H9 (cell line): ENCODE data around the gene COL4A1. TPM values are rescaled to one million over a fixed set of nuclear protein-coding genes. Genes with fewer than 3 reads are reported as not detected.

Source experiments
- DNase-seq: peaks from one replicate; pipeline ENCODE4 v3.0.0-alpha.2; 2017
- H2AFZ ChIP-seq: one replicate; pipeline ENCODE4 v1.6.1; 2013; ENCODE audit warnings: mild to moderate bottlenecking, low read length, control low read depth, moderate library complexity
- H2AK5ac ChIP-seq: 2 replicates; pipeline ENCODE4 v1.6.1; 2013; ENCODE audit warnings: low read length, control low read depth, mixed read lengths; ENCODE audit not compliant: insufficient read length
- H2BK120ac ChIP-seq: one replicate; pipeline ENCODE4 v1.6.1; 2013; ENCODE audit warnings: low read depth, mild to moderate bottlenecking, low read length, control low read depth, inconsistent platforms; ENCODE audit not compliant: poor library complexity, severe bottlenecking
- H2BK12ac ChIP-seq: 2 replicates; pipeline ENCODE4 v1.6.1; 2013; ENCODE audit warnings: low read length, control low read depth, mixed read lengths, low read depth; ENCODE audit not compliant: insufficient read length
- H2BK15ac ChIP-seq: 2 replicates; pipeline ENCODE4 v1.6.1; 2013; ENCODE audit warnings: low read depth, low read length, control low read depth
- H2BK20ac ChIP-seq: one replicate; pipeline ENCODE4 v1.6.1; 2013; ENCODE audit warnings: low read depth, mild to moderate bottlenecking, low read length, control low read depth, inconsistent platforms; ENCODE audit not compliant: poor library complexity, severe bottlenecking
- H2BK5ac ChIP-seq: 2 replicates; pipeline ENCODE4 v1.6.1; 2013; ENCODE audit warnings: low read length, control low read depth, mixed read lengths; ENCODE audit not compliant: insufficient read length
- H3K14ac ChIP-seq: 2 replicates; pipeline ENCODE4 v1.6.1; 2013; ENCODE audit warnings: low read length, control low read depth; ENCODE audit not compliant: insufficient read depth
- H3K18ac ChIP-seq: 2 replicates; pipeline ENCODE4 v1.6.1; 2013; ENCODE audit warnings: low read depth, mild to moderate bottlenecking, mixed read lengths, low read length, control low read depth; ENCODE audit not compliant: insufficient read length
- H3K23ac ChIP-seq: 2 replicates; pipeline ENCODE4 v1.6.1; 2013; ENCODE audit warnings: low read length, control low read depth, mixed read lengths, low read depth; ENCODE audit not compliant: insufficient read length
- H3K23me2 ChIP-seq: 2 replicates; pipeline ENCODE4 v1.6.1; 2013; ENCODE audit warnings: low read depth, mild to moderate bottlenecking, mixed read lengths, low read length, control low read depth; ENCODE audit not compliant: insufficient read length, poor library complexity, severe bottlenecking
- H3K27ac ChIP-seq: 2 replicates; pipeline ENCODE4 v1.5.1; 2013; ENCODE audit warnings: low read length, control low read depth, mixed read lengths, low read depth; ENCODE audit not compliant: insufficient read length
- H3K27me3 ChIP-seq: 2 replicates; pipeline ENCODE4 v1.6.1; 2013; ENCODE audit warnings: low read length, control low read depth, inconsistent platforms; ENCODE audit not compliant: insufficient read depth
- H3K4ac ChIP-seq: 2 replicates; pipeline ENCODE4 v1.6.1; 2013; ENCODE audit warnings: low read depth, mild to moderate bottlenecking, control low read depth, inconsistent platforms, low read length, moderate library complexity
- H3K4me1 ChIP-seq: 2 replicates; pipeline ENCODE4 v1.6.1; 2013; ENCODE audit warnings: low read length, control low read depth, inconsistent platforms; ENCODE audit not compliant: insufficient read depth
- H3K4me2 ChIP-seq: 2 replicates; pipeline ENCODE4 v1.6.1; 2013; ENCODE audit warnings: low read length, control low read depth, mixed read lengths; ENCODE audit not compliant: insufficient read length, insufficient read depth
- H3K56ac ChIP-seq: 2 replicates; pipeline ENCODE4 v1.6.1; 2013; ENCODE audit warnings: low read depth, mild to moderate bottlenecking, mixed read lengths, low read length, control low read depth; ENCODE audit not compliant: insufficient read length
- H3K79me1 ChIP-seq: 2 replicates; pipeline ENCODE4 v1.6.1; 2013; ENCODE audit warnings: low read depth, mild to moderate bottlenecking, moderate library complexity, low read length, control low read depth, inconsistent platforms; ENCODE audit not compliant: insufficient read depth, poor library complexity, severe bottlenecking
- H3K79me2 ChIP-seq: 2 replicates; pipeline ENCODE4 v1.6.1; 2013; ENCODE audit warnings: low read length, control low read depth, inconsistent platforms; ENCODE audit not compliant: insufficient read depth
- H3K9ac ChIP-seq: 2 replicates; pipeline ENCODE4 v1.6.1; 2013; ENCODE audit warnings: low read length, control low read depth, mixed read lengths; ENCODE audit not compliant: insufficient read length; ENCODE audit errors: extremely low read depth
- H3K9me3 ChIP-seq: one replicate; pipeline ENCODE4 v1.6.1; 2013; ENCODE audit warnings: low read depth, low read length, inconsistent platforms; ENCODE audit not compliant: control insufficient read depth
- H3T11ph ChIP-seq: one replicate; pipeline ENCODE4 v1.6.1; 2013; ENCODE audit warnings: mild to moderate bottlenecking, low read length, control low read depth, inconsistent platforms
- H4K20me1 ChIP-seq: one replicate; pipeline ENCODE4 v1.6.1; 2013; ENCODE audit not compliant: control insufficient read depth, insufficient read length, insufficient read depth
- H4K5ac ChIP-seq: 2 replicates; pipeline ENCODE4 v1.6.1; 2013; ENCODE audit warnings: low read depth, mild to moderate bottlenecking, mixed read lengths, low read length, control low read depth; ENCODE audit not compliant: insufficient read length
- H4K8ac ChIP-seq: replicated peaks from 2 replicates; pipeline ENCODE4 v1.6.1; 2013; ENCODE audit warnings: low read length, control low read depth, mixed read lengths, low read depth; ENCODE audit not compliant: insufficient read length
- H4K91ac ChIP-seq: 2 replicates; pipeline ENCODE4 v1.6.1; 2013; ENCODE audit warnings: low read depth, mild to moderate bottlenecking, moderate library complexity, mixed read lengths, low read length, control low read depth; ENCODE audit not compliant: insufficient read length
- H3K27ac Mint-ChIP-seq, 3 experiments: 2 replicates in 2 of 3; 3 replicates in 1 of 3; pipeline ENCODE4 v1.8.0; 2020 to 2021; ENCODE audit warnings: mixed read lengths in 3 of 3, mild to moderate bottlenecking in 1 of 3, moderate library complexity in 1 of 3
- H3K27me3 Mint-ChIP-seq: 2 replicates; pipeline ENCODE4 v1.8.0; 2021; ENCODE audit warnings: low read depth, mild to moderate bottlenecking, moderate library complexity, mixed read lengths
- H3K36me3 Mint-ChIP-seq, 3 experiments: 2 replicates in 2 of 3; 3 replicates in 1 of 3; pipeline ENCODE4 v1.8.0; 2020 to 2021; ENCODE audit warnings: low read depth in 3 of 3, mixed read lengths in 3 of 3; ENCODE audit not compliant: insufficient read depth in 1 of 3
- H3K4me1 Mint-ChIP-seq, 2 experiments: 2 replicates each; pipeline ENCODE4 v1.8.0; 2020; ENCODE audit warnings: mixed read lengths in 2 of 2
- H3K4me3 Mint-ChIP-seq, 2 experiments: 2 replicates in 1 of 2; 3 replicates in 1 of 2; pipeline ENCODE4 v1.8.0; 2020 to 2021; ENCODE audit warnings: mild to moderate bottlenecking in 2 of 2, mixed read lengths in 2 of 2, moderate library complexity in 1 of 2
- H3K9me3 Mint-ChIP-seq, 2 experiments: 2 replicates in 1 of 2; 3 replicates in 1 of 2; pipeline ENCODE4 v1.8.0; 2020; ENCODE audit warnings: mild to moderate bottlenecking in 2 of 2, mixed read lengths in 2 of 2, moderate library complexity in 1 of 2
- CTCF ChIP-seq: fragments of 200-600 bp; sonication (generic); conservative IDR thresholded peaks from 3 replicates; pipeline ENCODE4 v1.8.0; 2021; ENCODE audit warnings: antibody characterized with exemption, mild to moderate bottlenecking
- WGBS: extraction: QIAGEN DNeasy Blood & Tissue Kit; methylation state at CpG from one replicate; pipeline ENCODE4 v1.1.7; 2013; ENCODE audit warnings: missing lambda C conversion rate, low lambda C conversion rate, mixed read lengths; ENCODE audit not compliant: insufficient read length; ENCODE audit errors: extremely low coverage; 5-methylcytosine and 5-hydroxymethylcytosine counted together
- total RNA-seq: library from RNA; stranded (reverse); gene quantifications from 2 replicates; pipeline ENCODE4 v1.2.1, GENCODE V29; 2021

The COL4A1 gene
- total RNA-seq, 1 experiment from 2014 or later = 73.1 TPM

GRCh38 chr13:110237875-110238817 is 68.8 kb downstream of the COL4A1 start:
- WGBS = no CpG with 5 or more reads among the region's 5 CpGs
- Histone ChIP-seq H3K9me3 (no peaks in the 10 kb centered on the region), H3K23ac (no peak overlapping the region), H3K27ac (no peak overlapping the region), H3K14ac (no peak overlapping the region), H4K20me1 (no peaks in the 10 kb centered on the region), H2BK5ac (no peak overlapping the region), H2BK120ac (no peak overlapping the region), H3K23me2 (no peaks in the 10 kb centered on the region), H3K4me1 (no peaks in the 10 kb centered on the region), H3K27me3 (no peaks in the 10 kb centered on the region), H4K91ac (no peak overlapping the region), H3K4ac (no peak overlapping the region), H2BK20ac (no peak overlapping the region), H2BK12ac (no peak overlapping the region), H2BK15ac (no peak overlapping the region), H4K8ac (no peak overlapping the region), H2AFZ (no peak overlapping the region), H3K18ac (no peak overlapping the region), H3T11ph (no peak overlapping the region), H3K56ac (no peak overlapping the region), H2AK5ac (no peak overlapping the region), H3K79me1 (no peaks in the 10 kb centered on the region), H3K4me2 (no peak overlapping the region), H3K79me2 (no peaks in the 10 kb centered on the region), H3K9ac (no peak overlapping the region), H4K5ac (no peak overlapping the region)
- no peak for DNase-seq
- Mint-ChIP-seq H3K4me3 (no peak overlapping the region), H3K36me3 (no peaks in the 10 kb centered on the region), H3K27me3 (no peaks in the 10 kb centered on the region), H3K9me3 (no peaks in the 10 kb centered on the region), H3K4me1 (peaks cover 6% of the 10 kb centered on the region in 2 experiments), H3K27ac (no peak overlapping the region; a peak in 1 of 7 replicates)
- TF ChIP-seq CTCF = no peak
